GM21619 (cell line): Measurements from ENCODE around the gene RPS6KA3.
"Not testable (repeated sequence)": the region's sequence is repeated elsewhere in the genome, so short reads cannot be mapped to it uniquely, and the experiment has no call there.

Source experiments
- ATAC-seq: cut with Tn5 transposase; IDR thresholded peaks from one replicate; pipeline ENCODE4 v1.9.1; 2021; ENCODE audit not compliant: unreplicated experiment

RPS6KA3 gene

DNA sequence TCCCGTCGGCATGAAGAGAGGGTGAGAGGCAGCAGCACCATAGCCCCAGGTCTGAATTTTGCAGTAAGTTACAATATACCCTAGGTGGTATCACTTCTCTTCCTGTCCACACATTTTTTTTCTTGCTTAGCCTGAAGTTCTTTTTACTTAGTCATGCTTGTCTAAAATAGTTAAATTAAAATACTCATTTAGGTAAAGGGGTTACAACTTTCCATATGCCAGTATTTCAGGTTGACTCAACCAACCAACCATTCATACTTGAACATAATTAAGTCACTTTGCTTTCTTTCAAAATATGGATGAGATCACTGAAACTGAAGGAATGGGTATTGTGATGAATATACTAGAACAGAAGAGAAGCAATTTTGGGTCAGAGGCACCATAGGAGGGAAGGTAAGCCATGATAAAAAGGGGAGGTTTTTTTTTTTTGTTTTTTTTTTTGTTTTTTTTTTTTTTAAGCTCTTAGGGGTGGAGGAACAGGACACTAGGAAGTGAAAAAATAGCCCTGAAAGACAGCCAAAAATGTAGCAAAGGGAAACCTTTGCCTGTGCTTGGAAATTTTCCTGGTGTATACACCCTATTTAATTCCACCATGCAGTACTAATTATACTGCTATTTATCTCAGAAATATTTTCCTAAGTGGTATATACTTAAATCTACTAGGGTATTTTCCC, 41.8 kb downstream of the RPS6KA3 start:
- ATAC-seq, result peak; percentile 79

DNA sequence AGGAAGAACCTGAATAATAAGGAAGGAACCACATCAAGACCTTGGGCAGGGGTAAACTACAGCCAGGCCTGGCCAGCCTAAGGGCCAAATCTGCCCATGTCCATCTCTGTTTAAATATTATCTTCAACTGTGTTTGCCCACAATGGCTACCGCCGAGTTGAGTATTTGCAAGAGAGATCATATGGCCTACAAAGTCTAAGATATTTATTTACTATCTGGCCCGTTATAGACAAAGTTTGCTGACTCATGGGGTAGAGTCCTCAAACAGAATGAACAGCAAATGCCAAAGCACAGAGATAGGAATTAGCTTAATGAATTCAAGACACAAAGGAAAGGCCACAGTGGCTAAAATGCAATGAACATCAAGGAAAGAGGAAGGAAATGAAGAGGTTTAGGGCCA, 44.8 kb downstream of the RPS6KA3 start:
- ATAC-seq, result no peak

DNA sequence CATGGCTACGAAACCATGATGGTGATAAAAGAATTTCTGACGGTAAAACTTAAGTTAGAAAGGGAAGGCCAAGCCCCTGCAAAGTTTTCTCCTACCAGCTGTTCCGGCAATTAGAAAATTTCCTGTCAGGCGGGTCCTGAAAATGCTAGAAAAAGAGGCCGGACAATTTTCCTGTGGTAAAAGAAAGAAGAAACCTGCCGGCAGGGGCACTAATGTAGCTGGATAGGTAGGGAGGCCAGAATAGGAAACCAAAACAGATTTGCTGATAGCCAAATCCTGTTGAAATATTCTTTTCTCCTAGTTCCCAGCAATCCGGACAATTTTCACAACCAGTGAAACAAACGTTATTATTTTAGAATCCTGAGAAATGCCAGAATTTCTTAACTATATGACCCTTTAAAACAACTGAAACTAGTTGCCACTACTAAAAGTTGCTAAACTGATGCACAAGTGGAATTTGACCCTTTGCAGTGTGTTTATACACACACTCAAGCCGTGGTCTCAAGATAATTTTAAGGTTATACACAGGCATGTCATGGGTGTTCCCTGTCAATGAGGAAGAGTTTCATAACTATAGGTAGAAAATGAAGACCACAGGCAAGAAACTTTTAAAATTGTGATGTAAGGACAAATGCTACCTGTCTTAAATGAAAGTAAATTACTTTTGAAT, 47.7 kb downstream of the RPS6KA3 start:
- ATAC-seq, result no peak

DNA sequence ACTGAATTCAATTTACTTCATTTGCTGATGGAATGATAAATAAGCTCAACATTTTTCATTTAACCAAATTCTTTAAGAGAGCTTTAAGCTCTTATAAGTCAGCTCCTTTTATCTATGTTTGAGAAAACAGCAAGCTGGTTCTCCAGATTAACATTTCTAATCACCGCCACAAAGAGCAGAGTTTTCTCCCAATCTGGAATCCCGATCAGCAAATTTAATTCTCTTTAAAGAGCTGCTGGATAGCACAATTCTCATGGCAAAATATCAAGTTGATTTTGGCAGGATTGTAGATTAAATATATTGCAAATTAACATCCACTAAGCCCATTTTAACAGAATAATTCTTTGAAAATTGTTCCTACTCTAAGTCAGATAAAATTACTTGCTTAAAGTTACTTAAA, 48.8 kb downstream of the RPS6KA3 start:
- ATAC-seq, result no peak

DNA sequence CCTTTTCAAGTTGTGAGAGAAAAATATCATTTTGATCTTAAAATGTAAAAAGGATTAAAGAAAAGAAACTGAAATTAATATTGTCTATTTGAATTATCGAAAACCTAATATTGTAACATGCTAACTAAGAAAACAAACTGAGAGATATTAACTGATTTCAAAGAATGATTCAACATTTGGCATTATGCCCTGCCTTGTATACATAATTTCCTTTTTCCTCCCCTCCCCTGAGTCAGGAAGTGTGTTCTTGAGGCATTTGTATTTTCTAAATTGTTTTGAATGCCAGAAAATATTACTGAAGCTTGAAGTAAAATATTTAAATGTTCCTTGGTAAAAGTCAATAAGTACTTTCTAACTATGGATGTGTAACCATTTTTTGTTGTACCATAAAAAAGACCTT, 49.4 kb downstream of the RPS6KA3 start:
- ATAC-seq, result no peak

DNA sequence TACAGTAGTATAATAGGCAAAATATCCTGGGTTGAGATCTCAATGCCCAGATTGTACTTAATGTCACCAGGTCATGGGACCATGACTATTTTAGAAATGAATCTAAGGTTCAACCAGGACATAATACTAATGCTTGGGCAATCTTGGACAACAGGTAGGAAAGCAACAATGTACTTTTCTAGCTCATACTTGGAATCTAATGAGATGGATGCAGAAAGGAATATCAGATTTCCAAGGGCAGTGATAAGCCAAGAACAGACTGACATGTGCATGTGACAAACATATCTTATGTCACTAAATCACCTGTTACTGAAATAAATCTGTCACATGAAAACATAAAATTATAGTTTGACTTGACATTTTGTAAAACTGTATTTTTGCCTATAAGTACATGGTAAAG, 51.1 kb downstream of the RPS6KA3 start:
- ATAC-seq, result no peak

DNA sequence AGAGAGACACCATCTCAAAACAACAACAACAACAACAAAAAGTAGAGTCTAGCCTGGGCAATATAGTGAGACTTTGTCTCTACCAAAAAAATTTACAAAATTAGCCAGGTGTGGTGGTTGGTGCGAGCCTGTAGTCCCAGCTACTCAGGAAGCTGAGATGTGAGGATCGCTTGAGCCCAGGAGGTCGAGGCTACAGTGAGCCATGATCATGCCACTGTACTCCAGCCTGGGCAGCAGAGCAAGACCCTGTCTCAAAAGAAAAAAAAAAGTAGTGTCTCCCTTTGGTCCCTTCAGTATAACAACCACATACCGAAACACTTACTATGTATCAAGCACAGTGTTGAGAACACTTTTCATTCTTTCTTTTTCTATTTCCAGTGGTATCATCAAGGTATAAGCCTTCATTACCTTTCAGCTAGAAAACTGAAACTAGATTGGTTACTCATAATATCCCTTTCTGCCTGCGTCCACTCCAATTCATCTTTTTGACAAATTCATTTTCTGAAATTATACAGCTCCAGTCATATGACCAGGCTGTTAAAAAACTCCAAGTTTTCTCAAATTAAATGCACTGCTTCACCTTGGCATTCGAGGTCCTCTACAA, 54.1 kb downstream of the RPS6KA3 start:
- peak; percentile 97 for ATAC-seq

DNA sequence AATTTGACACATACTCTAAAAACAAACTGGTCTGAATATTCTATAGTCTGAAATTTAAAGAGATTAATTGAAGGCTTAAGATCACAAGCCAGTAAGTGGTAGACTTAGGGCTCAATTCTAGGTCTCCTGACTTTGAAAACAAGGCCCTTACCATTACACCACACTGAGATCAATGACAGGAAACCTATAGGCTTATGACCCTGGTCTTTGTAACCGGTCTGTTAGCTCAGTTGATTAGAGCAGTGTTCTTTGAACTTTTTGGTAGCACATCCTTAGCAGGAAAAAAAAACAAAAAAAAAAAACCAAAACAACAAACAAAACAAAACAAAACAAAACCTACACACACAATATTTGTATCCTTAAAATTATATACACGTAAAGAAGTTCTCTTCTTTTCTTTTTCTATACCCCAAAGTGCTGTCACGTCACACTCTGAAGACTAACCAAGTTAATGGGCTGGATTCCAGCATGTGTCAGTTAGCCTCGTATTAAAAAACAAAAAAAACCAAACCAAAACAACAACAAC, 55.4 kb downstream of the RPS6KA3 start:
- ATAC-seq, result no peak

DNA sequence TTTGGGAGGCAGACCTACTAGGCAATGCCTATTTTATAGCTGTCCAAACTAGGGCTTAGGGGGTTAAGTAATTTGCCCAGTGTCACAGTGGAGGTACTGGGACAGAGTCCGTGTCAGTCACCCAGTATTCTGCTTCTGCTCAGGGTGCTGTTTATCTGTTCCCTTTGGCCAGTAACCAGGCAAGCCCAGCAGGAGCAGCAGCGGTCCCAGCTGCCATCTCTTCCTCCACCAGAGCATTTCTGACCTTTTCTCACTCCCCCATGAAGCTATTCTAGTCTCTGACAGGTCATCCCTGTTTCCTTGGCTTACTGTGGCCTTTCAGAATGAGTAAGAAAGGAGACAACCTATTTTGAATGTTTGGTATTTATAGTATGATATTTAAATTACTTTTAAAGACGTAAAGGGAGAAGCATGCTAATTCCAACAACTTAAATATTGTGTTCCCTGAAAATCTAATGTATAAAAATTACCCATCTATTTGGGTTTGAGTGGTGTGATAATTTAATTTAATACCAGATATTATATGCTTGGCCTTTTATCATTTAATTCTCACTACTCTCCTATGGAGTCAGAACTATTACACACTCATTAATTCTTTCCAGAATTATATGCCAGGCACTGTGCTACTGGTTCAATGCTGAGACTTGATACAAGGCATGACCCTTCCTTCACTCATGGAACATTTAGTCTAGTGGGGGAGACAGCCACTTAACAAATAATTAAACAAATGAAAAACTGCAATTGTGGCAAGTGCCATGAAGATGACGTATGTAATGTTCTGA, 60.6 kb downstream of the RPS6KA3 start:
- peak; percentile 95 for ATAC-seq

DNA sequence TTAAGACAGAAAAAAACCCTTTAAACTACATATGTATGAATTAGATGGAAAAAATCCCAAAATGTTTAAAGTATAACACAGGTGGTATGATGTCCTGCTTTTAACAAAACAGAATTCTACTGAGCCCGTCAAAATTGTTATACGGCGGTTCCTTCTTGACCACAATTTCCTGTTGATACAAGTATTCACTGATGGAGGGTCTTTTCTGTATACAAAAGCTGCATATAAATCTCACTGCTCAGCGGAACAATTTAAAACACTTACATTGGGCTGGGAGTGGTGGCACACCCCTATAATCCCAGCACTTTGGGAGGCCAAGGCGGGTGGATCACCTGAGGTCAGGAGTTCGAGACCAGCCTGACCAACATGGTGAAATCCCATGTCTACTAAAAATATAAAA, 62.4 kb downstream of the RPS6KA3 start:
- no peak for ATAC-seq

DNA sequence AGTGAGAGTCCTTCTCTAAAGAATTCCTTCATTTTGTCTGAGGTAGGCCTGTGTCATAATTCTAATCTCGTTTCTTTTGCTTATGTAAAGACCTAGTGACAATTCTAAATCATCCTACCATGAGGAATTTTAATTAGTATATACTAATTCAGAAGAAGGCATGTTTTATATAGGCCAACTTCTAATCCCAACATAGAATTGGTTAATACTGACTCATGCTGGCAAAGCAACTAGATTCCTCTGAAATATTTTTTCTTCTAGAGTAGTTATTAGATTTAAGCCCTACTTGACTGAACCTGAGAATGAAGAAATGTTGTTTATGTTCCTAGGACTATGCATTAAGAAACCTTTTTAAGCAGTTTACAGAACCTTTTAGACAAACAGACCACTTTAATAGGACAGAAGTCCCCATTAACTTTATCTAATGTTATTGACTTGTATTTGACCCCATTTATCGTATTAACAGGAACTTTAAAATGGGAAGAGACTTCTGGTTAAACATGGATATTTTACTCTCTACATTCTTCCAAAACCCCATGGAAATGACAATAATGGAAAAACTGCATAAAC, 69.0 kb downstream of the RPS6KA3 start:
- no peak for ATAC-seq

DNA sequence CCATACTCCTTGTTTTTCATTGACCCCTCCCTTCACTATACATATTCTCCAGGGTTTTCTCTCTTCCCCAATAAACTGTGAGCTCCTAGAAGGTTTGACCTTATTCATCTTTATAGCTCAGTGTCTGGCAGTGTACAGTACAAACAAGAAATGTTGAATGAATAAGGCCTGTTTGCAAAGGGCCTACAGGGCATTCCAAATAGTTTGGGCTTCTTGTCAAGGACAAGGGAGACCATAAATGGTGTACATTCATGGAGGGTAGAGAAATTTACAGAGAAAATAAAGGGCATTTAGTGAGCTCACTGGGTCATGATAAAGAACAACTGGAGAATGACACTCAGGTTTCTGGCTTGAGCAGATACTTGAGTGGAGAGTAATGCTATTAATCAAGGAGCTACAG, 77.5 kb downstream of the RPS6KA3 start:
- ATAC-seq, result no peak

DNA sequence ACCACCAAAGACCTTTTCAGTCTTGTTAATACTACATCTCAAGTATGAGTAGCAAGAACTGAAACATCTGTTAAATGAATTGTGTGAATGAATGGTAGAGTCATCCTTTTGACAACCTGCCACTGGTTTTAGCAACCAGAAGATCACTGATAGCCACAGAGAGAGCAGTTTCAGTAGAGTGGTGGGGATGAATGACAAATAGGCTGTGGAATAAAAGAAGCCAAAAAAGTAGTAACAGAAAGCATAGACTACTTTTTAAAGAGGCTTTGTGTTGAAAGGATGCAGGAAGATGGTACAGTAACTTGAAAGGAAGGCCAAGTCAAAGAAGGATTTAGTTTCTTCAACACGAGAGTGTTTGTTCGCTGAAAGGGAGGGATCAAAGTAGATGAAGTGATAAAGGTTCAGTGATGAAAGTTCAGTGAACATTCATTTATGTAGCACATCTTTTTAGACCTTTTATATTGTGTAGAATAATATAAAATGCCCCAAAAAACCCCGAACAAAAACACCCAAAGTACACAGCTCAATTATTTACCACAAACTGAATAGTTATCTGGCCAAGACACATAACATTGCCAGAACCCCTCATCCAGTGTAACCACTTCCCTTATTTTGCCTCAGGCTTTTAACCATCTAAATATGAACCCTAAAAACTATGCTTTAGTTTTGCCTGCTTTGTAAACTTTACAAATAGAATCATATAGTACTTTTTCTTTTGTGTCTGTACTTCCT, 84.9 kb downstream of the RPS6KA3 start:
- no peak for ATAC-seq

DNA sequence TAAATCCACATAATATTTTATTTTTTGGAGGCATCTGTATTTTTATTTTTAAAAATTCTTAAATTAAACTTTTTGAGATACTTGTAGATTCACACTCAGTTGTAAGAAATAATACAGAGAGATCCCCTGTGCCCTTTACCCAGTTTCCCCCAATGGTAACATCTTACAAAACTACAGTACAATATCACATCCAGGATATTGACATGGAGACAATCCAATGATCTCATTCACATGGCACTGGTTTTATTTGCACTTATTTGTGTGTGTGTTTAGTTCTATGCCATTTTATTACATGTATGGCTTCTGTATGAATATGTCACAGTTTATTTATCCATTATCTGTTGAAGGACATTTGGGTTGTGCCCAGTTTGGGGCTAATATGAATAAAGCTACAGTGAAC, 89.6 kb downstream of the RPS6KA3 start:
- ATAC-seq, result no peak

DNA sequence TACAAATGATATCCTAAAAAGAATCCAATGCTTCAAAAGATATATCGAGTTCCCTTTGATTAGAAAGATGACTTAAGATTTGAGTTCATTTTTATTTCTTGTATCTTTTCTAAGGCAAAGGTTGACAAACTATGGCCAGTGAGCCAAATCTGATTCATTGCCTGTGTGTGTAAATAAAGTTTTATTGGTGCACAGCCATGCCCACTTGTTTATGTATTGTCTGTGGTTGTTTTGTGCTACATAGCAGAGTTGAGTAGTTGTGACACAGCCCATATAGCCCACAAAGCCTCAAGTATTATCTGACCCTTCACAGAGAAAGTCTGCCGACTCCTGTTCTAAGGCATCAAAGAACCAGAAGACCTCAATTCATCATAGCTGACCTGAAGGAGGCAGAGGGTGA, 92.9 kb downstream of the RPS6KA3 start:
- ATAC-seq, result no peak

DNA sequence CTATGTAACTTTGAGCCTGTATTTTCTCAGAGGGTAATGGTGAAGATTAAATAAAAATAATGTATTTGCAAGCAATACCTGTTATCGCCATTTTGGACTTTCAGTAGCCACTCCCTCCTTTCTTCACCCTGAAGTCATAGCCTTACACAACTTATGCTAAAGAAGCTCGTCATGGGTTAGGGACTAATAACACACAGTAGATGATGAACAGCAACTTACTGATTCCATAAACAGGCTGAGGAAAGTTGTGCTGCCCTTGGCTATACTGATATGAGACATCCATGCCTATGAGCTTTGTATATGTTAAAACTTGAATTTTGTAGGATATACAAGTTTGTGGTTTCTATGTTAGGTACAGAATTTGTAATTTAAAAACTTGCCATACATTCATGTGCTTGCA, 93.4 kb downstream of the RPS6KA3 start:
- ATAC-seq, result no peak

DNA sequence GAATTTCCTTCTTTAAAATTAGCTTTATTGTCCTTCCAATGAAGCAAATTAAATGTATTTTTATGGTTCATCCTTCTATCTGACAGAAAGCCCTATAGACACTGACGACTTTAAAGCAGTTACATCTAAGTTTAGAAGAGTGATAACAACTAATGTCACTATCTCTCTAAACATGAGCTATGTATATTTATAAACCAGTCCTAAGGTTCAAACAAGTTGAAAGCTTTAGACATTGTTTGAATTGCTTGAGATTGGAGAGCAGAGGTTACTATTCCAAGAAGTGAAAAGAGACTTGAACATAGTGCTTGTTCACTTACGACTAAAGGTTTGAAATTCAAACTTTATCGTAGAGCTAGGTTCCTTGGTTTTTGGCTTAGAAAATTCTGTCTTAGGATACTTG, 94.8 kb downstream of the RPS6KA3 start:
- ATAC-seq, result no peak

DNA sequence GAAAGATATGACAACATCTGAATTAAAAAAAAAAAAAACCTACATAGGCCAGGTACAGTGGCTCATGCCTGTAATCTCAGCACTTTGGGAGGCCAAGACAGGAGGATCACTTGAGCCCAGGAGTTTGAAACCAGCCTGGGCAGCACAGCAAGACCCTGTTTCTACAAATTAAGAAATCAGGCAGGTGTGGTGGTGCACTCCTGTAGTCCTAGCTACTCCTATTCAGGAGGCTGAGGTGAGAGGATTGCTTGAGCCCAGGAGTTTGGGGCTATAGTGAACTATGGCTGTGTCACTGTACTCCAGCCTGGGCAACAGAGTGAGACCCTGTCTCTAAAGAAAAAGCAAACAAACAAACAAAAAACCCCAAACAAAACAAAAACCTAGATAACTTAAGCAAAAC, 104.2 kb downstream of the RPS6KA3 start:
- not testable (repeated sequence) for ATAC-seq

DNA sequence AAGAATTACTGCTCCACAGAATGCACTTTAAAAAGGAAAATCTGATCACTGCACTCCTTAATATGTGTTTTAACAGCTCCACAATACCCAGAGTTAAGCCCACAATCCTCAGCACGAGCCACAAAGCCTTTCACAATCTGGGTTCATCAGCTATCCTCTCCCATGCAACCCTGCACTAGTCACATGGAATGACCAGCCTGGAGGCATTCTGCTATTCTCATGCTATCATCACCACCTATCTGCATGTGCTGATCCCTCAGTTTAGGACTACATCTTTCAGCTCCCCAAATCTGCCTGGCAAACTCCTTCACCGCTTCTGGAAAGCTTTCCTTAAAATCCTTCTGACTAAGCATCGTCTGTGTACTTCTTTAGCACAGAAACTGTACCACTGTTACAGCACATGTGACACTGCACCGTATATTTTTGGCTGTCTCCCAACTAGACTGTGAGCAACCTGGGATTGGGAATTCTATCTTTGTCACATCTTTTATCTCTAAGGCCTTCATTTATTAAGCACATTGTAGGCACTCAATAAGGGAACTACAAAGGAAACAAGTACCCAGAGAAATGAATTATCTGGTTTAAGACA, 106.8 kb downstream of the RPS6KA3 start:
- no peak for ATAC-seq

DNA sequence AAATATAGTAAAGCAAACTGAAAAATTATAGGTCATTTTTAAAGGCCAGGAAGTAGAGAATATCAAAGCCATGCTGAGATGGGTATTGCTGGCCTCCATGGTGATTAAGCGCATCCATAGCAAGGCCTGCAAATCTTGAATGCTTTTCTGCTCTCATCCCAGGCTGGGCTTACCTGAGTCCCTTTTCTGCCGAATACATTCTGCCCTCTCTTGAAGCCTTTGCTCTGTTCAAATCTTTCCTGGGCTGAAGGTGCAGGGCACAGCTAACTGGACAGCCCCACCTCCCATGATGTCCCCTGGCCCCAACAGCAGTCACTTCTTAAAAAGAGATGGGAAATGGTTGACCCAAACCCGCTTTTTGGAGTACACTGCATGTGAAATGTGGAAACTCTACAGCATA, 115.0 kb downstream of the RPS6KA3 start:
- no peak for ATAC-seq
